NOMO-1 (cell line): ENCODE measurements around the gene RAPGEF4.

Experiments
- DNase-seq, 2 experiments: peaks; one replicate each; lab custom pipeline; 2025; ENCODE audit not compliant: unreplicated experiment in 2 of 2; lab: John Stamatoyannopoulos, UW

The RAPGEF4 gene

DNA sequence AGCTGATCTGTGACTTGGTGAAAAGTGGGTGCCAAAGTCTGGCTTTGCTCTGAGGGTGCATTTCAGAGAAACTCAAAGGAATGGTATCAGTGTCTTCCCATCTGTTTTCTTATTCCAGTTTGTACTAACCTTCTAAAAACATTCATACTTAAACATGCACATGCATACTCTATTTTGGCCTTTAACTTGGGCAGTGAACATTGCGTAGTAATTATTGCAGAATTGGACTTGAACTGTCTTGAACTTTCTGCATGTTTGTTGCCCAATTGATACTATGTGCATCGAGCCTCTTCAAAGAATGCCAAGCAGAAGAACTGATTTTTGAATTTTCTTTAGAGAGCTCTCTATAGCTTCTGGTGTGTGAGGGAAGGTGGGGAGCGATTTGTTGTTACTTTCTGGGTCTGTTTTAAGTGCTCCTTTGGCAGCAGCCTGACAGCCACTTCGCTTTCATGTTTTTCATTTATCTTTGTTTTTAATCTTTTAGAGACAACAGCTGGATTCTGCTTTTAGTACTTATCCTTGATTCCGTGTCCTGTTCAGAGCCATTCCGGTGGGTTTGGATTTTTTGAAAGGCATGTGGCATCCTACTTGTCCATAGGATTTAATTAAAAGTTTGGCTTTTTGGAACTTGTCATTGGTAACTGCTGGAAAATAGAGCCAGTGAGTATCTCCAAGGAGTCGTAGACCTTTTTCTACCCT, 159.2 kb downstream of the RAPGEF4 start:
- no peak for DNase-seq

DNA sequence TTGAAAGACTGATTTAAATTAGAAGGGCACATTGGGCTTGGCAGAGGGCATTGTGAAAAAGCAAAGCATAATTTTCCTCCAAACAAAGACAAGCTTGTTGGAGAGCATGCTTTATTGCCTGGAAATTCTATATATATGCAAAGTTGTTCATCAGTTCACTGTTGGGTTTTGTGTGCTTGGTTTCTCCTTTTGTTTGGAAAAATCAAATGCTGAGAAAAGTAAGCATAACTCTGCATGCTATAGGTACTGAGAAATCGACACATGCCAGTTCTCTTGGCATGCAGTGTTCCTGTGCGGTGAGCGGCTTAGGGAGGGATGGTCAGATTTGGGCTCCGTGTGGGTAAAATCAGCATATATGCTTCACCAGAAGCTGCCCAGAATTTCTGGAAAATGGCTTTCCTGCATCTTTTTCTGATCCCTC, 161.0 kb downstream of the RAPGEF4 start:
- no peak for DNase-seq

DNA sequence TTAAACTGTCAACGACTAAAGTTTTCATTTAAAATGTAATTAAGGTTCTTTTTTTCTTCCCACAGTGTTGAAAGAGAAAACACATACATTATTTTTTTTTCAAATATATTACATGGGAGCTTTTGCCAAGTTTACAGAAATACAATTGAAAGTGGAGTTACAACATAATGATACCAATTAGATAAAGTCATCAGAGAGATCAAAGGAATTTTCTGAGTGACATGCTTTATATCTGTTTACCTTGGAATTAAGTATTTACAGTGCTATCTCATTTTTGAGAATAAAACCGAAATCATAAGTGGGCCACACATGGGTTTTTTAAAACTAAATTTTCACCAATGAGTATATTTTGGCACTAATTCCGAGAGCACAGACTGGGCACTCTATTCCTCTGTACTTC, 165.2 kb downstream of the RAPGEF4 start:
- no peak for DNase-seq

DNA sequence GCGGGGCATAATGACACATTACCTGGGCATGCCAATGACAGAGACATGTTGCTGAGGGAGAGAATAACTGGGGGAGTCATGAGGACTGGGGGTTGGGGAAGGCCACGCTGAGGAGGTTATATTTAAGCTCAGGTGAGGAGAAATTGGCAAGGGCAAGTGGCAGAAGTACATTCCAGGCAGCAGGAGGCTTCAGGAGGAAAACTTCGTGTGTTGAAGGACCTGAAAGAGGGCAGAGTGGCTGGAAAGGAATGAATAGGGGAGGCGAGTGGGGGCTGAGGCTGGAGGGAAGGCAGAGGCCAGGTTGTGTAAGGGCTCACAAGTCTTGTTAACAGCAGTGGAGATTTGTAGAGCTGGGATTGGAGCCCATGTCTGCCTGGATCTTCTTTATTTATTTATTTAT, 166.3 kb downstream of the RAPGEF4 start:
- DNase-seq, result no peak

DNA sequence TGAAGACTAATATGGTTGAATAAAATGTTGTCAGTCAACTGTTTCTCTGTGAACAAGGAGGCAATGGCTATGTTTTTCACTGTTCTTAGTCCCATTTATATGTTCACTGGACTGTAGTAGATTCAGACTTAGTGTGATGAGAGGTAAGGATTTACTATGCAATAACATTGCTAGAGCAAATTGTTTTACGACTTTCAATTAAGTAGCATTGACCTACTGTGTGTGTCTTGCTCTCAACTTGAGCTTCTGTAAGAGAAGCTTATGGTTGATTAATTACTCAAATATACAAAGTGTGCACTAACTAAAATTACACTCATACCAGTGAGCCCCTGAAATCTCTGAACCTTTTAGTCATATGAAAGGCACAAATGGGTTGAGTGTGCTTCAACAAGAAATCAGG, 168.6 kb downstream of the RAPGEF4 start:
- no peak for DNase-seq

DNA sequence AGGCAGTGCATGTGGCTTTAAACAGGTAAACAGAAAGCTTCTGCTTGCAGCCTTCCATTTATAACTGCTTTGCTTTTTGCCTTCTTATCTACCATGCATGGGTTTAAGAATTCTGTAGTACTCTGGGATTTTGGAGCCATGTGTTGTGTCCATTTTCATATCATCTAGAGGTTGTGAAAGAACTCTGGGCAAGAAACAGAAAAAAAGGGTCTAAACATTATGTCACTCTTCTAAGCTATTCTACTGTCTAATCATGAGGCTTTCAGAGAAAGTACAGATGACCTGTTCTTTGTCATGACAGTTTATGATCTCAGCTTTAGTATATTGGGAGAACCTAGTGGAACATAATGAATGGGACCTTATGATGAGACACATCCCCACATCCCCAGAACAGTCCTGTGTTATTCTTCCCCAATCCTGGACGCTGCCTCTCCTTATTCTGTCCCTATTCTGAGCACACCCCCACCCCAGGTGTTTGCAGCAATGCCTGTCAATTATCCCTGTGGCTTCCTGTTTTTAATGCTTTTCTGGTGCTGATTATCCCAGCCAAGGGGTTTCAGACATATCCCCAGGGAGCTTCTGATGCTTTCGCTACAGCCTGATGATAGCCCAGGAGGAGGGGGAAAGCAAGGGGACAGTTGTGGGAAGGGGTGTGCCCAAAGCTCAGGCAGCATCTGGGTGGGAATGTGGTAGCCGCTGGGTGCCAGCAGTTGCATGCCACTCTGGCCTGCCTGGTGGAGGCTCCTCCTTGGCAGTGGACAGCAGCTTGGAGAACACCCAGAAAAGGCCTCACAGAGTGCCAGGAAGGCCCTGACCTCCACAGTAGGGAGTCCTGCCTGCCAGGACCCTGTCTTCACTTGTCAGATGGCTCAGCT, 170.5 kb downstream of the RAPGEF4 start:
- DNase-seq, result no peak

DNA sequence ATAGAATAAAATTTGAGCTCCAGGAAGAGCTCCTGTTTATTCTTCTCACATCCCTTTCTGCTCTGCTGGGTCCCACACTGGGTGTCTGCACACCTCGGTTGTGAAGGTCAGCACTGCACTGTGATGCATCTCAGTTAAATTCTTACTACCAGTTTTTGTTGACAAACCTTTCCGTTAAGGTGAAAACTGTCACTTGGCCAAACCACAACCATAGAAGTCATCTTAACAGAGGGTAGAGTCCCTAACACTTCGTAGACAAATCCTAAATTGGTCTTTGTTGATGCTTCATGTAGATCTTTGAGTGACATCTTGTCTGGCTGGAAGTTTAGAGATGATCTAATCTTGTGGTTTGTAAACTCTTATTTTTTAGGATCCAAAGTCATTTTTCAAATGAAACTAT, 172.6 kb downstream of the RAPGEF4 start:
- no peak for DNase-seq

DNA sequence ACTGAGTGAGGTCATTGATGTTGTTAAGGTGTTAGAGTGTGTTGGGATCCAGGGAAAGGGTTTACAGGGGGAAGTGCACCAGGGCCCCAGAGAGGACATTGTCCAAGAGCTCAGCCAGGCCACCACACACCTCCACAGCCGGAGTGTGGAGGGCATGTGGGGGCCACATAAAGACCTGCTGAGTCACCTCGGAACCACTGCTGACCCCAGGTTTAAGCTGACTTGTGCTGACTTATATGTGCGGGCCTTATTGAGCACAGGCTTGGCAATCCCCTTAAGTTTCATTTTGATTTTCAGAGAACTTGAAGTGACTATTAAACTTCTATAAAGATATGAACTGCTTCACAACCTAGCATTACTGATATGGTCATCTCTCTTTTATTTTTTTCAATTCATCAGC, 173.8 kb downstream of the RAPGEF4 start:
- DNase-seq, result no peak

DNA sequence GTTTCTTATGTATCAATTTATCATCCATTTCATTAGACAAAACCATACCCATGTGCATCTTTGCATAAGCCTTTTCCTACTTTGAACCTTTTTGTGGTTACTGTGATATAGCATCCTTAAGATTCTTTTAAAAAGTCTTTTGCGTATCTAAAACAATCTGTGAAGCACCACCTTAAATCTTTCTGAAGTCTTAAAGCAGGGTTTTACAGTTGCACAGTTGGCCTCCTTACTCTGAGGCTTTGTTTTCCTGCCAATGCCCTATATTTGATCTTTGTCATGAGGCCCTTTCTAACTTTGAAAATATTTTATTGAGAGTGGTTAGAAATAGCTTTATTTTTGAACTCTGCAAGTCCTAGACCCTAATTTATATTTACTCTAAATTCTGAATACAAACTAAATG, 176.6 kb downstream of the RAPGEF4 start:
- DNase-seq, result no peak

DNA sequence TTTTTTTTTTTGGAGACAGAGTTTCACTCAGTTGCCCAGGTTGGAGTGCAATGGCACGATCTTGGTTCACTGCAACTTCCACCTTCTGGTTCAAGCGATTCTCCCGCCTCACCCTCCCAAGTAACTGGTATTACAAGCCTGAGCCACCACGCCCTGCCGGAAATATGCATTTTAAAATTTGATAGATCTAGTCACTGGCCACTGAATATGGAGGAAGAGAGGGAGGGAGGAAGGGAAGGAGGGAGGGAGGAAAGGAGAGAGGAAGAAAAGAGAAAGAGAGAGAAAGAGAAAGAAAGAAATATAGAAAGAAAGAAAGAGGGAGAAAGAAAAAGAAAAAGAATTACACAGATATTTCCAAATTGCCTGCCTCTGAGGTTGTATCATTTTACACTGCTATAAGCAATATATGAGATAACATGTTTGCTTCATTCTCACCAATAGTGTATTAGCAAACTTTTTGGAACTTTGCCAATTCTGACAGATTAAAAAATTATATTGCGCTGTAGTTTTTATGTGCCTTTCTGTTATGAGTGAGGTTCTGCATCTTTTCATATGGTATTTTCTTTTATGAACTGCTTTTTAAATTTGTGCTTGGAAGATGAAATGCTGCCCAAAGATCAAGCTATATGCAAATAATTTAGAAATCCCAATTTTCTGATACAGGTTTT, 178.8 kb downstream of the RAPGEF4 start:
- no peak for DNase-seq

DNA sequence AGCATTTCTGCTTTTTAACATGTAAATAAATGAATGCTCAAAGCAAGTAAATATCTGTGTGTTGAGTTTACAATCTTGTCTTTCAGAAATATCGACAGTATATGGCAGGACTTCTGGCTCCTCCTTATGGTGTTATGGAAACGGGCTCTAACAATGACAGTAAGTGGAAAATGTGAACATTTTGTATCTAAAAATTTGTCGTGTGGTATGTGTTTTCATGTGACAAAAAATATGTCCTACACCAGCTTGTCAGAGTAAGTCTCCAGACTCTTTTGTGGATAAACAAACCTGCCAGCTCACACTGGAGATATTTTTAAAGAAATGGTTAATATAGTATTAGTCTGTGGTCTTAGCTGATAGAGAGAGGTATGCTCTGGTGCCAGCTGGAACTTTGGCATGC, 182.1 kb downstream of the RAPGEF4 start:
- DNase-seq, result no peak

DNA sequence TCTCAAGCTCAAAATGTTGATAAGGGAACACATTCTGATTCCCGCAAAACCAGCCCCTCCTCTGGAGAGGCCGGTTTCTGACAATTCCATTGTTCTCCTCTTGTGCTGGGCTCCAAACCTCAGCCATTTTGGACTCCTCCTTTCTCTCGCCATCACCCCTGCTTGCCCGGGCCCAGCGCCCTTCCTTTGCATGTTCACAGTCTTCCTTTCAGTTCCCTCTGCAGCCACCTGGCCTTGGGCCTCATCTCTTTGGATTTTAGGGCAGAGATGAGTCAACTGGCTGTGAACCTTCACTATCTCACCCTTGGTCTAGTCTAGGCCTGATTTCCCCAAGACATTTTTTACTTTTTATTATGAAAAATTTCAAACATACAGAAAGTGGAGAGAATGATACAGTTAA, 184.1 kb downstream of the RAPGEF4 start:
- no peak for DNase-seq

DNA sequence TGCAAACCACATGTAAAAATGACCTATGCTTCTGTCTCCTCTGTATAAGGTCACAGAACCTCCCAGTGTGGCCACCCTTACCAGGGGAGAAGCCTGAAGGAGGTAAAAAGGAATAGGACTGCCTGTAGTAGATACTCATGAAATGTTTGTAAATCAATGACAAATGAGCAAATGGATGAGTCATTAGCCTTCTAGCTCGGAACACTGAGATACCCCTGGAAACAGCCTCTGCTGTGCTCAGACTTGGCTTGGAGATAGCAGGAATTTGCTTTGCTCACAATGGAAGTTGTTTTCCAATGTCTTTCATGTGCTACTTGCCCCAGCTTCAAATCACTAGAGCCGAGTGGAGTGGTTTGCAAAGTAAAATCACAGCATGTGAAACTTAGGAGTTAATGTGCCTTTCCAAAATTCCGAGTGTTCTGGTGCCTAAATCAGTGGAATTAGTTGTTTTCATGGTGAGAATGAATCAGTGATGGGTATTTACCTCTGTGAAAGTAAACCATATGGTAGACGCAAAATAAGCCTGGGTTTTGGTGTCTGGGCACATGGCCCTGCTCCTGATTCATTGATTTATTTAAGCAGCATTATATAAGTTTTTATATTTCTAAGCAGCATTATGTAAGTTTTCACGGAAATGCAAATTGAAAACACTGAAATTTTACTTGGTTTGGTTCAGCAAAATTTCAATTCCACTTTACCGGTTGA, 186.0 kb downstream of the RAPGEF4 start:
- no peak for DNase-seq

DNA sequence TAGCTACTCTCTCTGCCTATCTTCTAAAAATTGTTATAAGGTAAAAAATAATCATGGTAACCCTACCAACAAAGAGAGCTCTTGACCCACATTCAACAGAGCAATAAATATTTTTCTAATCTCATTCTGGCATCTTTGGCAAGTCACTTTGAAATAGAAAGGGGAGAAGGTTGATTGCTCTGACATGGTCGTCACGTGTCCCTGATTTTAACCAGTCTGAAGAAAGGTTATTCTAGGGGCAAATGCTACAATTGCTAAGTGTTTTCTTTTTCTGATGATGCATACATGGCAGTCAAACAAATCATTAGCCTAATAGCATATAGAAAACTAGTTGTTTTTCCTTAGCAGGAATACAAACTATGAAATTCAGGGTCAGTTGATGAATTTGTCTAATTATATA, 186.7 kb downstream of the RAPGEF4 start:
- no peak for DNase-seq

DNA sequence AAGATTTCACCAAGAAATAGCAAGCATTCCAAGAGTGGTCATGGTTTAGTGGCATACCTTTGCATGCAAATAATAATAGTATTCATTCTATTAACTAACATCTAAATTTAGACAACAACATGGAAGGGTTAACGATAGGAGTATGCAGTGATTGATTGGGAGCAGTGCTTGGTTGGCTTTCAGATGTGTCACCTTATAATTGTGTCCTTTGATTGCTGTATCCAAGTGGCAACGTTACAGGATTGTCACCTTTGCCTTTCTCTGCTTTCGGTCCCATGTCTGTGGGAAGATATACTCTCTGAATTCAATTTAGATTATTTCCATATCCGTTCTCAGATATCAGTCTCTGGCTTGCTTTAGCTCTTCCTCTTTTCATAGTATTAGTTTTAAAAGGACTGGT, 187.2 kb downstream of the RAPGEF4 start:
- DNase-seq, result no peak

DNA sequence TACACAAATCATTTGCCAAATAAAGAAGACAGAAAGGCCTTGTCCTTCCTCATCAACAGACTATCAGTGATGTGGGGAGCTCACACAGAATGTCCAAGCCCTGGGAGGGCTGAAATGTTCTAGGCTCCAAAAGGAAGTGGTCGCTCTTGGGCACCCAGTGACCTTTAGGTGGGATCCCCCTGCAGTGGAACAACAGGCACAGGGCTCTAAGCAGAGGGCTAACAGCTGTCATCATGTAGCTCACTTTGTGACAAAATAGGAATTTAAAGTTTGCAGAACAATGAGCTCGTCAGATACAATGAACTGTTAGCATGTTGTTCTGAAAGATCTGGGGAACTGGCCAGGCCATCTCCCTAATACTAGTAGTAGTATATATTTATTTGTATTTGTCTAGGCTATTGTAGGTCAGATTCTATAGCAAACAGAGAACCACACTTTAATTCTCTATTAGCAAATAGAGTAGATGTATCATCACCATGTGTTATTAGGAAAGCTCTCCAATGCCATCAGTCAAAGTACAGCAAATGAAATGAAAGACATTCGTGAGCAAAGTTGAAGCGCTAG, 188.5 kb downstream of the RAPGEF4 start:
- no peak for DNase-seq

DNA sequence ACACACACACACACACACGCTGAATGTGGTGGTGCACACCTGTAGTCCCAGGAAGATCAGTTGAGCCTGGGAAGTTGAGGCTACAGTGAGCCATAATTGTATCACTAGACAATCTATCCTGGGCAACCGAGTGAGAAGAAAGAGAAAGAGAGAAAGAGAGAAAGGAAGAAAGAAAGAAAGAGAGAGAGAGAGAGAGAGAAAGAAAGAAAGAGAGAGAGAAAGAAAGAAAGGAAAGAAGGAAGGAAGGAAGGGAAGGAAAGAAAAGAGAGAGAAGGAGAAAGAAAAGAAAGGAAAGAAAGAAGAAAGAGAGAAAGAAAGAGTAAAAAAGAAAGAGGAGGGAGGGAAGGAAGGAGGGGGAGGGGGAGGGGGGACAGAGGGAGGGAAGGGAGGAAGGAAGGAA, 190.0 kb downstream of the RAPGEF4 start:
- no peak for DNase-seq

DNA sequence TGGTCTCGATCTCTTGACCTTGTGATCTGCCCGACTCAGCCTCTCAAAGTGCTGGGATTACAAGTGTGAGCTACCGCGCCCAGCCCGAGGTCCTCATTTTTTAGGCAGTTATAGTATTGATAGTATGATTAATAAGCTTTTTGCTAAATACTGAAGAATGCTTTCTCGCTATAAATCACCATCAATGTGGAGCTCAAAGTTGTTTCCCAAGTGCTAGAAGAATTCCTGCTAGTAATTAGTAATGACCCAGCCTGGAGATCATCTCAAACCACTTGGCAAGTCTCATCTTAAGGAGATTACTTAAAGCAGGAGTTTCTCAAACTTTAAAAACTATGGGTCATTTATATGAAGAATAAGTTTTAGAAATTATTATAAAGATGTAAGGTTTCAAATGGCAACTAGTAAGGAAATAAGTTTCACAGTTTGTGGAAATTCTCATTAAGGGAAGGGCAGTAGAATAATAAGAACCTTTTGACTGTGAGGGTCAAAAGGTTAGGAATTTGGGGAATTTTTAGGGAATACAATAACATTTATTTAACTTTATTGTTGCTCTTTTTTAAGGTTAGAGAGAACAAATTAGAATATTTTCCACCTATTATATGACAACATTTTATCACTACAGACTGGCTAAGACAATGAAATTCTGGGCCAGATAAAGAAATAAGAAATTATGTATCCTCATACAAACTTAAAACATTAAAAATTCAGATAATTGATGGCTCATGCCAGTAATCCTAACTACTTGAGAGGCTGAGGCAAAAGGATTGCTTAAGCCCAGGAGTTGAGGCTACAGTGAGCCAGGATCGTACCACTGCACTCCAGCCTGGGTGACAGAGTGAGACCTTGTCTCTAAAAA, 191.4 kb downstream of the RAPGEF4 start:
- DNase-seq, result no peak

DNA sequence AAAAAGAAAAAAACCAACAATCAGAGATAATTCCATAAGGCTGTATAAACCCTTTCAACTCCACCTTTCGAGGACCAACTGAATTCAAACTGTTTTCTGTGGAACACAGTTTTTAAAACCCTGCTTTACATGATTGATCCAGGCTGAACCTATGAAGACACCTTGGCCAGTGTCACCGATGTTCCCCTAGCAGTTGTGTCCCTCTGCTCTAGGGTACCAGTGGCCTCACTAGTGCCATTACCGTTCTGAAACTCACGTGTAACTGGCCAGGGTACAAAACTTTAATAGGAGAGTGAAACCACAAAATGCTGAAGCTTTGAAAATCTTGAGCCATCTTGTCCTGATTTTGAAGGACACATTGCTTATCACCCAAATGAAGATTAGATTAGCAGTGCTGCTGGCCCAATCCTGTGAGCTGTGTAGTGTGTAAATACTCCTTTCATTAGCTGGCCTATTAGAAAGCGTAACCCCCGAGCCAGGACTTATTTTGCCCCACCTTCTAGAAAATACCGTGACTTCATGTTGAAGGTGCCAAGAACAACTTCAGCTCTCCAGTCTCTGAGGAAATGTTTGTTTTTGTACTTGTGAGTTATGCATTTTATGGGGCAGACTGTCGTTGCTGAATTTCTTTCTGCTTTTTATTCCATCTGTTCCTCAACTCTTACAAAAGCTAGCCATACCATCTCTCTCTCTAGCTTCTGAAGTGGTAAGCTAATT, 192.2 kb downstream of the RAPGEF4 start:
- DNase-seq, result no peak
